Mesenchymal stem cell (in vitro differentiated cells and primary cell): ENCODE data around the gene SMIM35.

Experiments used
- DNase-seq: peaks from one replicate; pipeline ENCODE4 v3.0.0-alpha.2; 2013
- H2AFZ ChIP-seq: one replicate; pipeline ENCODE4 v1.6.1; 2013; ENCODE audit warnings: low read depth, mild to moderate bottlenecking, control low read depth, inconsistent platforms, low read length, moderate library complexity
- H2AK5ac ChIP-seq: 2 replicates; pipeline ENCODE4 v1.6.1; 2013; ENCODE audit warnings: low read length, moderate library complexity, mild to moderate bottlenecking, inconsistent platforms; ENCODE audit not compliant: severe bottlenecking
- H2BK120ac ChIP-seq: one replicate; pipeline ENCODE4 v1.6.1; 2013; ENCODE audit warnings: low read depth, mild to moderate bottlenecking, inconsistent platforms, low read length, moderate library complexity
- H2BK12ac ChIP-seq, 2 experiments: one replicate each; pipeline ENCODE4 v1.6.1; 2013; ENCODE audit warnings: inconsistent platforms in 2 of 2, low read length in 2 of 2, mild to moderate bottlenecking in 2 of 2, moderate library complexity in 2 of 2, control low read depth in 1 of 2
- H2BK15ac ChIP-seq: one replicate; pipeline ENCODE4 v1.6.1; 2013; ENCODE audit warnings: mild to moderate bottlenecking, low read depth, inconsistent platforms; ENCODE audit not compliant: poor library complexity, severe bottlenecking
- H2BK5ac ChIP-seq: 2 replicates; pipeline ENCODE4 v1.6.1; 2013; ENCODE audit warnings: low read depth, mild to moderate bottlenecking, low read length, control low read depth, inconsistent platforms; ENCODE audit not compliant: poor library complexity, severe bottlenecking
- H3K14ac ChIP-seq, 2 experiments: one replicate each; pipeline ENCODE4 v1.6.1; 2013; ENCODE audit warnings: inconsistent platforms in 2 of 2, low read length in 2 of 2, control low read depth in 1 of 2, mild to moderate bottlenecking in 1 of 2, moderate library complexity in 1 of 2
- H3K18ac ChIP-seq, 2 experiments: one replicate each; pipeline ENCODE4 v1.6.1; 2013; ENCODE audit warnings: inconsistent platforms in 2 of 2, low read length in 2 of 2, control low read depth in 1 of 2, low read depth in 1 of 2, mild to moderate bottlenecking in 1 of 2
- H3K23ac ChIP-seq, 2 experiments: one replicate each; pipeline ENCODE4 v1.6.1; 2013; ENCODE audit warnings: inconsistent platforms in 2 of 2, low read length in 2 of 2, mild to moderate bottlenecking in 2 of 2, moderate library complexity in 2 of 2, control low read depth in 1 of 2
- H3K27ac ChIP-seq: 2 replicates; pipeline ENCODE4 v1.5.1; 2013; ENCODE audit warnings: mild to moderate bottlenecking, moderate library complexity, low read length, control low read depth, inconsistent platforms; ENCODE audit not compliant: poor library complexity, severe bottlenecking
- H3K27me3 ChIP-seq, 2 experiments: 2 replicates each; pipeline versions ENCODE4 v1.6.1 to v1.7.0; 2013; ENCODE audit warnings: low read length in 2 of 2, mild to moderate bottlenecking in 2 of 2, moderate library complexity in 2 of 2, control low read depth in 1 of 2, inconsistent platforms in 1 of 2; ENCODE audit not compliant: control insufficient read depth in 1 of 2, insufficient read depth in 1 of 2
- H3K36me3 ChIP-seq, 2 experiments: 2 replicates each; pipeline versions ENCODE4 v1.6.1 to v1.7.0; 2013; ENCODE audit warnings: low read length in 2 of 2, control low read depth in 1 of 2, inconsistent platforms in 1 of 2, low read depth in 1 of 2, mild to moderate bottlenecking in 1 of 2; ENCODE audit not compliant: insufficient read depth in 2 of 2, control insufficient read depth in 1 of 2
- H3K4ac ChIP-seq, 2 experiments: one replicate each; pipeline ENCODE4 v1.6.1; 2013; ENCODE audit warnings: inconsistent platforms in 2 of 2, low read length in 2 of 2, mild to moderate bottlenecking in 2 of 2, moderate library complexity in 2 of 2, control low read depth in 1 of 2, low read depth in 1 of 2
- H3K4me1 ChIP-seq: 2 replicates; pipeline ENCODE4 v1.6.1; 2013; ENCODE audit warnings: low read depth, low read length, control low read depth; ENCODE audit not compliant: control insufficient read depth, insufficient read depth
- H3K4me2 ChIP-seq: 2 replicates; pipeline ENCODE4 v1.6.1; 2013; ENCODE audit warnings: low read length, mild to moderate bottlenecking, inconsistent platforms; ENCODE audit not compliant: poor library complexity, severe bottlenecking
- H3K4me3 ChIP-seq, 2 experiments: 2 replicates each; pipeline versions ENCODE4 v1.5.1 to v1.7.0; 2013; ENCODE audit warnings: low read length in 2 of 2, mild to moderate bottlenecking in 2 of 2, control low read depth in 1 of 2, low read depth in 1 of 2; ENCODE audit not compliant: insufficient read depth in 1 of 2
- H3K79me1 ChIP-seq: replicated peaks from 2 replicates; pipeline ENCODE4 v1.6.1; 2013; ENCODE audit warnings: mild to moderate bottlenecking, control low read depth, low read length, inconsistent platforms; ENCODE audit not compliant: poor library complexity, severe bottlenecking
- H3K9ac ChIP-seq: 2 replicates; pipeline ENCODE4 v1.7.0; 2013; ENCODE audit warnings: mild to moderate bottlenecking, low read length, moderate library complexity
- H3K9me3 ChIP-seq: 2 replicates; pipeline ENCODE4 v1.7.0; 2013; ENCODE audit warnings: mild to moderate bottlenecking, low read length; ENCODE audit not compliant: control insufficient read depth
- H4K8ac ChIP-seq: one replicate; pipeline ENCODE4 v1.6.1; 2013; ENCODE audit warnings: inconsistent platforms, mild to moderate bottlenecking, low read length, moderate library complexity
- H4K91ac ChIP-seq: one replicate; pipeline ENCODE4 v1.6.1; 2013; ENCODE audit warnings: mild to moderate bottlenecking, low read length, inconsistent platforms
- WGBS: methylation state at CpG from one replicate; pipeline ENCODE4 v1.1.7; 2013; ENCODE audit warnings: mixed read lengths; 5-methylcytosine and 5-hydroxymethylcytosine counted together

SMIM35 gene

GRCh38 chr11:118111744-118112035 is 24.9 kb upstream of the SMIM35 start:
- Histone ChIP-seq H2AFZ (no peak overlapping the region), H2BK15ac (no peak overlapping the region), H3K36me3 (no peaks in the 10 kb centered on the region), H3K4me1 (no peaks in the 10 kb centered on the region), H3K4me3 (no peak overlapping the region), H3K14ac (no peak overlapping the region), H4K91ac (no peak overlapping the region), H3K9ac (no peak overlapping the region), H3K4ac (no peak overlapping the region), H3K79me1 (no peaks in the 10 kb centered on the region), H2AK5ac (no peak overlapping the region), H4K8ac (no peak overlapping the region), H3K4me2 (no peak overlapping the region), H2BK5ac (no peak overlapping the region), H3K27me3 (peaks cover 38% of the 10 kb centered on the region in 2 experiments), H3K27ac (no peak overlapping the region), H2BK120ac (no peak overlapping the region), H3K18ac (no peak overlapping the region), H2BK12ac (no peak overlapping the region), H3K23ac (no peak overlapping the region), H3K9me3 (no peaks in the 10 kb centered on the region)
- no peak for DNase-seq
- 85% methylated on average over 6 of the region's 6 CpGs for WGBS

GRCh38 chr11:118111019-118111743 is 24.4 kb upstream of the SMIM35 start:
- no peak overlapping the region for H3K27ac ChIP-seq
- H2AFZ ChIP-seq: no peak overlapping the region
- H3K9ac ChIP-seq: no peak overlapping the region
- no peak overlapping the region for H3K4me2 ChIP-seq
- H3K14ac ChIP-seq: no peak overlapping the region
- H2AK5ac ChIP-seq: no peak overlapping the region
- H3K4me1 ChIP-seq: no peaks in the 10 kb centered on the region
- H3K79me1 ChIP-seq: no peaks in the 10 kb centered on the region
- DNase-seq: no peak
- no peak overlapping the region for H2BK12ac ChIP-seq
- H2BK15ac ChIP-seq: no peak overlapping the region
- H3K4ac ChIP-seq: no peak overlapping the region
- no peaks in the 10 kb centered on the region for H3K9me3 ChIP-seq
- no peak overlapping the region for H4K91ac ChIP-seq
- no peak overlapping the region for H4K8ac ChIP-seq
- no peaks in the 10 kb centered on the region for H3K36me3 ChIP-seq
- H3K18ac ChIP-seq: no peak overlapping the region
- peaks cover 34 to 39% of the 10 kb centered on the region in 2 experiments for H3K27me3 ChIP-seq
- no peak overlapping the region for H3K4me3 ChIP-seq
- no peak overlapping the region for H3K23ac ChIP-seq
- 50% methylated on average over 5 of the region's 8 CpGs for WGBS
- no peak overlapping the region for H2BK120ac ChIP-seq
- no peak overlapping the region for H2BK5ac ChIP-seq

GRCh38 chr11:118109231-118109630 is 22.5 kb upstream of the SMIM35 start:
- Histone ChIP-seq H3K27me3 (peaks cover 27 to 43% of the 10 kb centered on the region in 2 experiments), H3K4me2 (no peak overlapping the region), H3K27ac (no peak overlapping the region), H2BK5ac (no peak overlapping the region), H2AK5ac (no peak overlapping the region), H2BK120ac (no peak overlapping the region), H3K14ac (no peak overlapping the region), H3K36me3 (no peaks in the 10 kb centered on the region), H2AFZ (no peak overlapping the region), H3K4me3 (no peak overlapping the region), H3K18ac (no peak overlapping the region), H2BK15ac (no peak overlapping the region), H3K23ac (no peak overlapping the region), H3K79me1 (no peaks in the 10 kb centered on the region), H3K4me1 (no peaks in the 10 kb centered on the region), H3K9ac (no peak overlapping the region), H3K4ac (no peak overlapping the region), H2BK12ac (no peak overlapping the region), H4K91ac (no peak overlapping the region), H3K9me3 (no peaks in the 10 kb centered on the region), H4K8ac (no peak overlapping the region)
- no peak for DNase-seq
- WGBS: 50% methylated on average over 2 of the region's 2 CpGs

GRCh38 chr11:118108513-118108912 is 21.8 kb upstream of the SMIM35 start:
- Histone ChIP-seq H2AFZ (no peak overlapping the region), H4K8ac (no peak overlapping the region), H3K4ac (no peak overlapping the region), H2BK12ac (no peak overlapping the region), H3K18ac (no peak overlapping the region), H3K4me3 (no peak overlapping the region), H4K91ac (no peak overlapping the region), H3K9ac (no peak overlapping the region), H3K27me3 (peaks cover 28 to 46% of the 10 kb centered on the region in 2 experiments), H3K4me1 (no peaks in the 10 kb centered on the region), H3K79me1 (no peaks in the 10 kb centered on the region), H3K36me3 (no peaks in the 10 kb centered on the region), H2BK120ac (no peak overlapping the region), H3K4me2 (no peak overlapping the region), H2BK15ac (no peak overlapping the region), H3K9me3 (no peaks in the 10 kb centered on the region), H2AK5ac (no peak overlapping the region), H3K23ac (no peak overlapping the region), H3K14ac (no peak overlapping the region), H3K27ac (no peak overlapping the region), H2BK5ac (no peak overlapping the region)
- no peak for DNase-seq
- 38% methylated on average over 5 of the region's 5 CpGs for WGBS
